ENCODE data around the gene ITPKB.
A peak's percentile ranks its signal among the peaks of the same experiment; 100 is the strongest.
"Not testable (repeated sequence)": the region's sequence is repeated elsewhere in the genome, so short reads cannot be mapped to it uniquely, and the experiment has no call there.

The ITPKB gene

GRCh38 chr1:226738995-226739695 is at the start of gene ITPKB:
Gene ITPKB, minus strand, starts transcription at chr1:226739282. Its CDS starts 1,824 bp downstream, at chr1:226737458.
- TF ChIP-seq ZNF274 (IDR thresholded peaks at IDR 0.05; ENCODE audit: low read depth, low read length), result no peak
- H3K4me3 ChIP-seq (ENCODE audit: low read length), result peak within 1 kb of the TSS; percentile 84

GRCh38 chr1:226787638-226788037 is 48.6 kb upstream of the ITPKB start:
- TF ChIP-seq ZNF274 (IDR thresholded peaks at IDR 0.05; ENCODE audit: low read depth, low read length), result no peak

GRCh38 chr1:226787071-226787470 is 48.0 kb upstream of the ITPKB start:
- no peak overlapping the region for H3K4me3 ChIP-seq (ENCODE audit: low read length)
- TF ChIP-seq ZNF274 (IDR thresholded peaks at IDR 0.05; ENCODE audit: low read depth, low read length), result no peak

More at GRCh38 chr1:226787638-226788037, 48.6 kb upstream of the ITPKB start:
- H3K4me3 ChIP-seq (ENCODE audit: low read length), result no peak overlapping the region

GRCh38 chr1:226786550-226786949 is 47.5 kb upstream of the ITPKB start:
- H3K4me3 ChIP-seq (ENCODE audit: low read length), result no peak overlapping the region
- no peak for TF ChIP-seq ZNF274 (IDR thresholded peaks at IDR 0.05; ENCODE audit: low read depth, low read length)

GRCh38 chr1:226785805-226786204 is 46.7 kb upstream of the ITPKB start:
- no peak overlapping the region for H3K4me3 ChIP-seq (ENCODE audit: low read length)
- TF ChIP-seq ZNF274 (IDR thresholded peaks at IDR 0.05; ENCODE audit: low read depth, low read length), result no peak

GRCh38 chr1:226784081-226785049 is 45.3 kb upstream of the ITPKB start:
- no peak for TF ChIP-seq ZNF274 (IDR thresholded peaks at IDR 0.05; ENCODE audit: low read depth, low read length)
- no peak overlapping the region for H3K4me3 ChIP-seq (ENCODE audit: low read length)

GRCh38 chr1:226782845-226783601 is 43.9 kb upstream of the ITPKB start:
- no peak for TF ChIP-seq ZNF274 (IDR thresholded peaks at IDR 0.05; ENCODE audit: low read depth, low read length)

GRCh38 chr1:226781937-226782609 is 43.0 kb upstream of the ITPKB start:
- TF ChIP-seq ZNF274 (IDR thresholded peaks at IDR 0.05; ENCODE audit: low read depth, low read length), result no peak
- no peak overlapping the region for H3K4me3 ChIP-seq (ENCODE audit: low read length)

More at GRCh38 chr1:226782845-226783601, 43.9 kb upstream of the ITPKB start:
- no peak overlapping the region for H3K4me3 ChIP-seq (ENCODE audit: low read length)

GRCh38 chr1:226779561-226779960 is 40.5 kb upstream of the ITPKB start:
- H3K4me3 ChIP-seq (ENCODE audit: low read length), result no peak overlapping the region
- no peak for TF ChIP-seq ZNF274 (IDR thresholded peaks at IDR 0.05; ENCODE audit: low read depth, low read length)

GRCh38 chr1:226778657-226779058 is 39.6 kb upstream of the ITPKB start:
- H3K4me3 ChIP-seq (ENCODE audit: low read length), result no peak overlapping the region
- no peak for TF ChIP-seq ZNF274 (IDR thresholded peaks at IDR 0.05; ENCODE audit: low read depth, low read length)

- TF ChIP-seq ZNF274 (IDR thresholded peaks at IDR 0.05; ENCODE audit: low read depth, low read length), result no peak
- H3K4me3 ChIP-seq (ENCODE audit: low read length), result no peak overlapping the region
Measured at GRCh38 chr1:226776975-226777374, 37.9 kb upstream of the ITPKB start.

GRCh38 chr1:226776066-226776465 is 37.0 kb upstream of the ITPKB start:
- TF ChIP-seq ZNF274 (IDR thresholded peaks at IDR 0.05; ENCODE audit: low read depth, low read length), result no peak
- no peak overlapping the region for H3K4me3 ChIP-seq (ENCODE audit: low read length)

GRCh38 chr1:226772446-226773139 is 33.5 kb upstream of the ITPKB start:
- TF ChIP-seq ZNF274 (IDR thresholded peaks at IDR 0.05; ENCODE audit: low read depth, low read length), result no peak
- no peak overlapping the region for H3K4me3 ChIP-seq (ENCODE audit: low read length)

GRCh38 chr1:226767170-226767569 is 28.1 kb upstream of the ITPKB start:
- H3K4me3 ChIP-seq (ENCODE audit: low read length), result not testable (repeated sequence)
